NCI-H1105 (cell line): Measurements from ENCODE around the gene GLDN.
"Not testable (repeated sequence)": the region's sequence is repeated elsewhere in the genome, so short reads cannot be mapped to it uniquely, and the experiment has no call there.

Experiments used
- DNase-seq: peaks from one replicate; lab custom pipeline; 2025; lab: John Stamatoyannopoulos, UW

The GLDN gene

GRCh38 chr15:51446029-51446744, 104.7 kb downstream of the GLDN start:
- DNase-seq = not testable (repeated sequence)

- no peak for DNase-seq
Observed at GRCh38 chr15:51447855-51448621, 106.6 kb downstream of the GLDN start.

- no peak for DNase-seq
Observed at GRCh38 chr15:51448622-51449399, 107.4 kb downstream of the GLDN start.

DNA sequence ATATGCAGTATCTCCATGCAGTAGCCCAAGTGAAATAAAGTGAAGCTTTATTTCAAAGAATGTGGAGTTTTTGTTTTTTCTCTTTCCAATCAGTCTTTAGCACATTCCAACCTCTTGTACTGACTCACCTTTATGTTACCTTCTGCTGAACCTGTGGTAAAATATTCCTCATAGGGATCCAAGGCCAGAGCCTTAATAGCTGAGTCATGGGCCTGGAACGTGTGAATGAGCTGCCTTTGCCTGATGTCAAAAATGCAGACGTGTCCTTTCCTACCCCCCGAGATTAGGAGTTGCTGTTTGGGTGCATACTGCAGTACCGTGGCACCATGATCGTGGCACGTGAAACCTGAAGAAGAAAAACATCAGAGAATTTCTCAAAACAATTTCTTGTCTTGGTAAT, 108.5 kb downstream of the GLDN start:
- DNase-seq = no peak
